GM10248 (cell line): ENCODE data around the gene HLA-DPA1.

Source experiments
- CTCF ChIA-PET: fragments of 300-600 bp; sonication (Branson Sonifier 250); formaldehyde crosslinking; extraction: SDS; loops from one replicate; lab custom pipeline; 2021; ENCODE audit warnings: antibody characterized with exemption; lab: Yijun Ruan, JAX
- POLR2A ChIA-PET: fragments of 350-650 bp; sonication (Branson Sonifier 250); formaldehyde crosslinking; extraction: SDS; loops from one replicate; lab custom pipeline; 2020; ENCODE audit warnings: antibody characterized with exemption; lab: Yijun Ruan, JAX
- DNase-seq: peaks from one replicate; pipeline ENCODE4 v3.0.0; 2012; ENCODE audit errors: extremely low spot score
- TF ChIP-seq, protein P1 (sequence below): IDR thresholded peaks from 2 replicates; pipeline ENCODE4 v1.5.1; 2012; ENCODE audit warnings: mild to moderate bottlenecking, low read depth; ENCODE audit errors: extremely low read depth, missing control alignments, control extremely low read depth

HLA-DPA1 gene

DNA sequence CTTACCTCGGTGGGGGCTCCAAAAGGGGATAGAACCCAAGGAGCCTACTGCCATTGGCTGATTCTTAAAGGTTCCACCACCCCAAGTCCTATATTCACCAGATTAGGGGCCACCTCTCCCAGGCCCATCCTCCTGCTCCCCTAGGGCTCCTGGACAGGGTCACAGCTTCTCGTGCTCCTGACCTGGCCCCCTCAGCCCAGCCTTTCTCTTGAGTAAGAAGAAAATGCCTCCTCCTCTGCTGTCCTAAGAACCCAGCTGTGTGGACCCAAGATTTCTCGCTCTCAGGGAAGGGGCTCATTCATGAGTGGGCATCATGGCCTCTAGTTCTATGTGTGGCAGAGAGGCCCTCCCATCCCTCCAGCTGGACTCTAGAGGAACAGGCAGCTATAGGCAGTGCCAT is 18.9 kb upstream of the HLA-DPA1 start:
- POLR2A ChIA-PET = no interaction called here
- CTCF ChIA-PET = interaction anchor here (0.7 to 1.2 kb wide), 7 partner anchors 10 to 74 kb away, joined by 3 to 7 read pairs (median 4); partner anchors contain the start of gene HLA-DPB1
- no peak for DNase-seq
- TF ChIP-seq, protein P1, sequence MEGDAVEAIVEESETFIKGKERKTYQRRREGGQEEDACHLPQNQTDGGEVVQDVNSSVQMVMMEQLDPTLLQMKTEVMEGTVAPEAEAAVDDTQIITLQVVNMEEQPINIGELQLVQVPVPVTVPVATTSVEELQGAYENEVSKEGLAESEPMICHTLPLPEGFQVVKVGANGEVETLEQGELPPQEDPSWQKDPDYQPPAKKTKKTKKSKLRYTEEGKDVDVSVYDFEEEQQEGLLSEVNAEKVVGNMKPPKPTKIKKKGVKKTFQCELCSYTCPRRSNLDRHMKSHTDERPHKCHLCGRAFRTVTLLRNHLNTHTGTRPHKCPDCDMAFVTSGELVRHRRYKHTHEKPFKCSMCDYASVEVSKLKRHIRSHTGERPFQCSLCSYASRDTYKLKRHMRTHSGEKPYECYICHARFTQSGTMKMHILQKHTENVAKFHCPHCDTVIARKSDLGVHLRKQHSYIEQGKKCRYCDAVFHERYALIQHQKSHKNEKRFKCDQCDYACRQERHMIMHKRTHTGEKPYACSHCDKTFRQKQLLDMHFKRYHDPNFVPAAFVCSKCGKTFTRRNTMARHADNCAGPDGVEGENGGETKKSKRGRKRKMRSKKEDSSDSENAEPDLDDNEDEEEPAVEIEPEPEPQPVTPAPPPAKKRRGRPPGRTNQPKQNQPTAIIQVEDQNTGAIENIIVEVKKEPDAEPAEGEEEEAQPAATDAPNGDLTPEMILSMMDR = no peak

DNA sequence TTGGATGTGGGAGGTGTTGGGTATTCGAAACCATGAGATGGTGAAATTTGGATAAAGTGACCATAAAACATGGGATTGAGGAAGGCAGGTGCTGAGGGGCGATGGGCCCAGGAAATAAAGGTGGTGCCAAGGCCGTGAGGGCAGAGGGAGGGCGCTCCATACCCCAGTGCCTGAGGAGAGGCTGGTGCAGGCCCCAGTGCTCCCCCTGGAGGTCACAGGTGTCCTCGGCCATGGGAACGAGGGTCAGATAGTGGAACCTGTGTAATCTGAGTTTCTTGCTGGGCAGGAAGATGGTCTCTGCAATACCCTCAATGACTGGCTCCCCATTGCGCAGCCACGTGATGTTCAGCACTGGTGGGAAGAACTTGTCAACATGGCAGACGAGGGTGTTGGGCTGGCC is 18.5 kb upstream of the HLA-DPA1 start:
- peak; percentile 66 for DNase-seq
- ChIA-PET CTCF (interaction anchor here (1.1 to 1.2 kb wide), 3 partner anchors 10 to 74 kb away, joined by 3 to 7 read pairs (median 3); no protein-coding TSS in a partner anchor), POLR2A (no interaction called here)
- TF ChIP-seq, protein P1 = peak; percentile 74

DNA sequence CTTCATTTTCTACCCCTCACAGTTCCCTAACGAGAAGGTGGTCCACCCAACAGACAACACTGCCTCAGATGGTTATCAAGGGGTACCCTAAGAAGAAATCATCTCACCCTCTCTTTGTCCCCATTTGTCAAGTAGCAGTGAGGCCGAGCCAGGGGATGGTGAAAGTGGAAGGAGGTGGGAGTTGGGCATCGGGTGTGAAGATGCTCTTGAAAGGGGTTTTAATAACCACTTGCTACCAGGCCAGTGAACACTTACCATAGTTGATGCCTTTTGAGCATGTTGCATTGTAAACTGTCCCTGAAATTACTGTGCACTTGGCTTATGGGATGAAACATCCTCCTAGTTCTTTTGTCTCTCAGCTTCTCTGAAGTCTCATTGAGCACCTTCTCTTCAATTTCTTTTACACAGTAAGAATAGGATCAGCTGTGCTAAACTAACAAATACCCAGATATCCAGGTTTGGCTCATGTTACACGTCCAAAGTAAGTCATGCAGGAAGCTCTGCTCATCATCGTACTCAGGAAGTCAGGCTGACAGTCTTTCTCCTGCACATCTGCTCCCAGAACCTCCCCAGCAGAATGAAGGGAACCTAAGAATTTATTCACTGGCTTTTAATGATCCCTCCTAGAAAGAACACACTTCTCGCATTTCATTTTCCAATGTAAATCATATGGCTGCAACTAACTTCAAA is 15.6 kb upstream of the HLA-DPA1 start:
- ChIA-PET POLR2A (interaction anchor here (1.9 kb wide), 1 partner anchor 13 kb away, joined by 6 read pairs; the partner anchor contains the start of gene HLA-DPB1), CTCF (interaction anchor here (1.2 to 4.5 kb wide), 3 partner anchors 22 to 74 kb away, joined by 4 to 19 read pairs (median 5); no protein-coding TSS in a partner anchor)
- DNase-seq = no peak
- TF ChIP-seq, protein P1 = no peak

DNA sequence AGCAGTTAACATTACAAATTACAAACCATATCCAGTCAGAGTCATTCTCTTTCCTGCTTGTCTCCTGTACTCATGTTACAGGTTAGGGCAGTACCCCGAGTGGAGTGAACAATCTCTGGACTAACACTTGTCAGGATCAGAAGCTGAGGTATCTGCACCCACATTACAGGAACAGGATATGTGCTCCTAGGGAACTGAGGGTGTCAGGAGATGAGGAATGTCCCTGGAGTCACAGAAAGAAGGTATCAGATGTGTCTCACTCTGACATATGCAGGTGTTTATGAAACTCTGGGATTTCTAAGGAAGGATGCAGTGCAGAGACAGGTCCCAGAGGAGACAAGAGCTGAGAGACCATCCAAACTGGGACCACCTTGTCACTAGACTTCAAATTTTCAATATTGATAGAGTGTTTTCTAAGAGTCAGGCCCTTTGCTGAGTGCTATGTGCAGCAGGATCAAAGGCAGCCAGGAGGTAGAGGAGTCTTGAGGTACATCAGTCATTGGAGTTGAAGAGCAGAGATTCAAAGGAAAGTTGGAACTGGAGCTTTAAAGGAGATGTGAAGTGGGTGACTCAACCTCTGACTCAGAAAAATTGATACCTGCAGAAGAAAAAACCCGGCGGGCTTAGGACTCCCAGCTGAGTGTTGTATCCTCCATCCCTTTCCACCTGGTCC is 14.9 kb upstream of the HLA-DPA1 start:
- POLR2A ChIA-PET = interaction anchor here (0.5 to 1.9 kb wide), 3 partner anchors 13 to 480 kb away, joined by 3 to 6 read pairs (median 5); partner anchors contain the start of gene HLA-DPB1
- TF ChIP-seq, protein P1 = no peak
- DNase-seq = no peak
- CTCF ChIA-PET = interaction anchor here (0.9 to 4.5 kb wide), 6 partner anchors 26 to 75 kb away, joined by 3 to 19 read pairs (median 4); no protein-coding TSS in a partner anchor

DNA sequence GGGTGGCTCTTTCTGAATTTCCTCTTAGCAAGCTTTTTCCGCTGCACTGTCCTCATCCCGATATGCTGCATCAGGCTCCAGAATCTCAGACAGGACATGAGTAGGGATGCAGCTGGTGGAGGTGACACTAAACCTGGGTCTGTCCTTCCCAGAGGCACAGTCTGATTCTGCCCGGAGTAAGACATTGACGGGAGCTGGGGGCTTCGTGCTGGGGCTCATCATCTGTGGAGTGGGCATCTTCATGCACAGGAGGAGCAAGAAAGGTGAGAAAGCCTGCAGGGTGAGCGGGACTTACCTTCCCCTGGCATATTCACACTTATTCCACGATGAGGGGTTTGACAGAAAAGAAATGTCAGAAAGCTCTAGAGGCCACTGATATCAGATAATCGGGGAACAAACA is 12.2 kb upstream of the HLA-DPA1 start:
- POLR2A ChIA-PET = no interaction called here
- TF ChIP-seq, protein P1 = no peak
- CTCF ChIA-PET = interaction anchor here (1.0 to 4.5 kb wide), 3 partner anchors 70 to 162 kb away, joined by 3 to 19 read pairs (median 4); no protein-coding TSS in a partner anchor
- DNase-seq = no peak

DNA sequence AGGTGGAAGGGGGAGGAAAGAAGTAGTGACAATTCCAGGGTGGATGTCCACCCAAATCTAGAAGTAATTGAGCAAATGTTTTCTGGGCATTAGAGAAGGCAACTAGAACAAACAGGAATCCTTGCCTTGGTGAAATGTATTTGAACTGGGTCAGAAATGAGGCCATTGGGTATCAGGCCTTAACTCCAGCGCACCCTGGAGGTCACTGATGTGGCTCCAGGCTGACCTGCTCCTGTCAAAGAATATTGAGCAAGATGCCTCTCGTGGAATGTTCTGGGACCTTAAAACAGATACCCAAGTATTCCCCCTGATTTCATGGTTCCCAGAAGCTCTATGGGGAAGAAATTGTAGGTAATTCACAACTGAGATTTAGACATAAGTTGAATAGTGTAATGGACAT is 9.3 kb upstream of the HLA-DPA1 start:
- peak; percentile 42 for DNase-seq
- ChIA-PET CTCF (interaction anchor here (0.9 to 7.7 kb wide), 5 partner anchors 13 to 67 kb away, joined by 3 to 78 read pairs (median 5); no protein-coding TSS in a partner anchor), POLR2A (interaction anchor here (1.1 kb wide), 1 partner anchor 9 kb away, joined by 4 read pairs; the partner anchor contains the start of gene HLA-DPA1)
- TF ChIP-seq, protein P1 = peak; percentile 57
